ENCODE data around the gene EDN2. TPM values are rescaled to one million over a fixed set of nuclear protein-coding genes. Genes with fewer than 3 reads are reported as not detected.

Gene EDN2
- total RNA-seq, 4 donors from 2014 or later, result not detected

DNA sequence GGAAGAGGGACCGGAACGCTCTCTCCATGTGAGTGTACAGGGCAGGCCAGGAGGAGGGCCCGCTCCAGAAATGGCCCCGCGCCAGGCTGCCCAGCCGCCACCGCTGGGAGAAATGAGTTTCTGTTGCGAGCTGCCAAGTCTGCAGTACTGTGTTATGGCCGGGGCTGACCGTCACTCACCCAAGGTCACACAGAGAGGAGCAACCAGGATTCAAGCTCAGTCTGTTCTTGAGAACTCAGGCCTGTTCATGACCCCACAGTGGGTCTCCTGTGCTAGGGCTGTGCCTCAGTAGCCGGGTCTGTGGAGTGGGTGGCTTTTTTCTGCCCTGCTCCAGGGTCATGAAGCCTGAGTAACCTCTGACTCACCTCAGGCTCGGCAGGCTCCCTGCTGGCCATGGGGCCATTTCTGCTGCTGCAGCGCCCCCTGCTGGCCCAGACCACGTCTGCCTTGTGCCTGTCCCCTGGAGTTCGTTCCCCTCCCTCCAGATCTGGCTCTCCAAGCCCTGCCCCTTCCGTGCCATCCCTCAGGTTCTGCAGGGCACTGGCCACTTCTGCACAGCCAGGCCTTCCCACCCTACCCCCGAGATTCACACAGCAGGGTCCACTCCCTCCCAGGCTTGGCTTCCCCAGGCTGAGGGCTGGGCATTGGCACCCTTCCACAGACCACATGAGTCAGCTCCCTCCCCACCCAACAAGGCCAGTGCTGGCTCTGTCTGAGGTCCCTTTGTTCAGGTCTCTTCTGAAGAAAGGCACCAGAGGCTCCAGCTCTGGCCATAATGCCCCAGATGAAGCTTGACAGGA is 51.8 kb downstream of the EDN2 start:
- intact Hi-C loops (cut with DNase I; ENCODE audit: low total_unique reads), result loop anchor here (1.0 to 5.0 kb wide), 6 partner anchors 15 to 605 kb away; no protein-coding TSS in a partner anchor
- Histone ChIP-seq H3K36me3 (no peaks in the 10 kb centered on the region), H3K27ac (peak overlapping the region; percentile 55 to 70 (median 67)), H3K9me3 (no peaks in the 10 kb centered on the region), H3K4me1 (peaks cover 14 to 19% of the 10 kb centered on the region in 2 donors), H3K27me3 (no peaks in the 10 kb centered on the region), H3K4me3 (peak overlapping the region in 2 of 4 donors; percentile 11 to 29)
- in situ Hi-C loops (cut with MboI; ENCODE audit: low sequenced_read_pairs in 4 of 4), result loop anchor here in 3 of 4 donors (5.0 to 10.0 kb wide), 3 partner anchors 108 to 165 kb away; no protein-coding TSS in a partner anchor
- ATAC-seq, result peak; percentile 91 to 96
- DNase-seq, result peak; percentile 81 to 94
- TF ChIP-seq POLR2A (IDR thresholded peaks at IDR 0.05), result no peak
- TF ChIP-seq, protein P1, sequence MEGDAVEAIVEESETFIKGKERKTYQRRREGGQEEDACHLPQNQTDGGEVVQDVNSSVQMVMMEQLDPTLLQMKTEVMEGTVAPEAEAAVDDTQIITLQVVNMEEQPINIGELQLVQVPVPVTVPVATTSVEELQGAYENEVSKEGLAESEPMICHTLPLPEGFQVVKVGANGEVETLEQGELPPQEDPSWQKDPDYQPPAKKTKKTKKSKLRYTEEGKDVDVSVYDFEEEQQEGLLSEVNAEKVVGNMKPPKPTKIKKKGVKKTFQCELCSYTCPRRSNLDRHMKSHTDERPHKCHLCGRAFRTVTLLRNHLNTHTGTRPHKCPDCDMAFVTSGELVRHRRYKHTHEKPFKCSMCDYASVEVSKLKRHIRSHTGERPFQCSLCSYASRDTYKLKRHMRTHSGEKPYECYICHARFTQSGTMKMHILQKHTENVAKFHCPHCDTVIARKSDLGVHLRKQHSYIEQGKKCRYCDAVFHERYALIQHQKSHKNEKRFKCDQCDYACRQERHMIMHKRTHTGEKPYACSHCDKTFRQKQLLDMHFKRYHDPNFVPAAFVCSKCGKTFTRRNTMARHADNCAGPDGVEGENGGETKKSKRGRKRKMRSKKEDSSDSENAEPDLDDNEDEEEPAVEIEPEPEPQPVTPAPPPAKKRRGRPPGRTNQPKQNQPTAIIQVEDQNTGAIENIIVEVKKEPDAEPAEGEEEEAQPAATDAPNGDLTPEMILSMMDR (IDR thresholded peaks at IDR 0.05 in 4 of 5, conservative IDR thresholded peaks at IDR 0.05 in 1 of 5), result peak; percentile 91 to 99 (median 97)

DNA sequence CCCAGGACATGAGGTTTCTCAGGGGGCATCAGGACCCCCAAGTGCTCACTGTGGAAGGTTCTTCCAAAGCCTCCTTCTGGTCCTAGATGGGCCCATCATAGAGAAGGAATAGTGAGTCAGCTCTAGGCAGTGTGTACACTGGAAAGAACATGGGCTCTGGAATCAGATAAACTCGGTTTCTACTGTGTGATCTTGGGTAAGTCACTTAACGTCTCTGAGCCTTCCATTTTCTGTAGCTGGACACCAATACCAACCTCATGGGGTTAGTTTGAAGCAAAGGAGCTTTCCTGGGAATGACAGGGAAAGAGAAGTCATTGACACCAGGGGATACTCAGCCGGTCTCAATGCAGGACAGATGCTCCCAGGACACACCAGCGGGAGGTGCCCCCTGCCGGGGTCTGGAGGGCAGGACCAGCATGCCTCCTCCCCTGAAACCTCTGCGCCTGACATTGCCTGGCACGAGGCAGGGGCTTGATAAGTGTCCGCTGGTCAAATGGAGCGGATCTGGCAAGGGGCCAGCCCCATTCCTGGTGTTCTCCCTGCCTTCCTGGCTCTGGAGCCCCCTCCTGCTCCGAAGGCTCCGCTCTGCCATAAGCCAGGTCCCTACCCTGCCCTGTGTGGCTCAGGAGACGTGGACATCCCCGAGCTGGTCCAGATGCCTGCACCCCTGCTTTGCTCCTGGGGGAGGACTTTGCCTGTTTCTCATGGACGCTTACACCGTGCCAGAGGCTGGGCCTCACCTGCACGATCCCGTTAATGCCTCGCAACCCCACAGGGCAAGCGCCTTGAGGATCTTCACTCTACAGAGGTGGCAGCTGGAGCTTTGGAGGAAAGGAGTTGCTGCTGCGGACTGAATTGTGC is 52.8 kb downstream of the EDN2 start:
- Histone ChIP-seq H3K36me3 (no peaks in the 10 kb centered on the region), H3K4me1 (peaks cover 14 to 19% of the 10 kb centered on the region in 2 donors), H3K27ac (peak overlapping the region; percentile 55 to 70 (median 67)), H3K27me3 (no peaks in the 10 kb centered on the region), H3K4me3 (peak overlapping the region in 1 of 4 donors; percentile 29), H3K9me3 (no peaks in the 10 kb centered on the region)
- ATAC-seq (peak in 1 of 2 donors; percentile 6), DNase-seq (no peak)
- TF ChIP-seq, protein P1 (IDR thresholded peaks at IDR 0.05 in 4 of 5, conservative IDR thresholded peaks at IDR 0.05 in 1 of 5), result no peak
- no peak for TF ChIP-seq POLR2A (IDR thresholded peaks at IDR 0.05)
- in situ Hi-C loops (cut with MboI; ENCODE audit: low sequenced_read_pairs in 4 of 4) (loop anchor here in 3 of 4 donors (5.0 to 10.0 kb wide), 3 partner anchors 107 to 164 kb away; no protein-coding TSS in a partner anchor), intact Hi-C loops (cut with DNase I; ENCODE audit: low total_unique reads) (loop anchor here (1.0 to 5.0 kb wide), 6 partner anchors 14 to 606 kb away; no protein-coding TSS in a partner anchor)

- no peak for ATAC-seq
- in situ Hi-C loops (cut with MboI; ENCODE audit: low sequenced_read_pairs in 4 of 4) (loop anchor here in 3 of 4 donors (5.0 to 10.0 kb wide), 3 partner anchors 106 to 163 kb away; no protein-coding TSS in a partner anchor), intact Hi-C loops (cut with DNase I; ENCODE audit: low total_unique reads) (loop anchor here (5.0 kb wide), 3 partner anchors 108 to 607 kb away; no protein-coding TSS in a partner anchor)
- no peak for DNase-seq
- Histone ChIP-seq H3K36me3 (no peaks in the 10 kb centered on the region), H3K27ac (no peak overlapping the region), H3K4me1 (peaks cover 14 to 19% of the 10 kb centered on the region in 2 donors), H3K4me3 (no peak overlapping the region), H3K27me3 (no peaks in the 10 kb centered on the region), H3K9me3 (no peaks in the 10 kb centered on the region)
- TF ChIP-seq, protein P1 (IDR thresholded peaks at IDR 0.05 in 4 of 5, conservative IDR thresholded peaks at IDR 0.05 in 1 of 5), result no peak
- no peak for TF ChIP-seq POLR2A (IDR thresholded peaks at IDR 0.05)
Measured at GRCh38 chr1:41430582-41430981, 53.9 kb downstream of the EDN2 start.

GRCh38 chr1:41430069-41430468 is 54.4 kb downstream of the EDN2 start:
- TF ChIP-seq POLR2A (IDR thresholded peaks at IDR 0.05), result no peak
- TF ChIP-seq, protein P1 (IDR thresholded peaks at IDR 0.05 in 4 of 5, conservative IDR thresholded peaks at IDR 0.05 in 1 of 5), result no peak
- peaks cover 14 to 19% of the 10 kb centered on the region in 2 donors for H3K4me1 ChIP-seq
- no peak overlapping the region for H3K27ac ChIP-seq
- ATAC-seq (no peak), DNase-seq (no peak)
- intact Hi-C loops (cut with DNase I; ENCODE audit: low total_unique reads), result loop anchor here (5.0 kb wide), 3 partner anchors 108 to 607 kb away; no protein-coding TSS in a partner anchor
- no peaks in the 10 kb centered on the region for H3K9me3 ChIP-seq
- H3K36me3 ChIP-seq, result no peaks in the 10 kb centered on the region
- in situ Hi-C loops (cut with MboI; ENCODE audit: low sequenced_read_pairs in 4 of 4), result loop anchor here in 3 of 4 donors (5.0 to 10.0 kb wide), 3 partner anchors 105 to 163 kb away; no protein-coding TSS in a partner anchor
- no peak overlapping the region for H3K4me3 ChIP-seq
- no peaks in the 10 kb centered on the region for H3K27me3 ChIP-seq
